Activated T-cell treated with anti-CD3 and anti-CD28 coated beads for 24 hours (primary cell): Measurements from ENCODE around the gene MOGAT3.
A peak's percentile ranks its signal among the peaks of the same experiment; 100 is the strongest.

ENCODE experiments used
- DNase-seq: peaks from one replicate; pipeline ENCODE4 v3.0.0-alpha.2; 2020; ENCODE audit warnings: low read depth

The MOGAT3 gene

DNA sequence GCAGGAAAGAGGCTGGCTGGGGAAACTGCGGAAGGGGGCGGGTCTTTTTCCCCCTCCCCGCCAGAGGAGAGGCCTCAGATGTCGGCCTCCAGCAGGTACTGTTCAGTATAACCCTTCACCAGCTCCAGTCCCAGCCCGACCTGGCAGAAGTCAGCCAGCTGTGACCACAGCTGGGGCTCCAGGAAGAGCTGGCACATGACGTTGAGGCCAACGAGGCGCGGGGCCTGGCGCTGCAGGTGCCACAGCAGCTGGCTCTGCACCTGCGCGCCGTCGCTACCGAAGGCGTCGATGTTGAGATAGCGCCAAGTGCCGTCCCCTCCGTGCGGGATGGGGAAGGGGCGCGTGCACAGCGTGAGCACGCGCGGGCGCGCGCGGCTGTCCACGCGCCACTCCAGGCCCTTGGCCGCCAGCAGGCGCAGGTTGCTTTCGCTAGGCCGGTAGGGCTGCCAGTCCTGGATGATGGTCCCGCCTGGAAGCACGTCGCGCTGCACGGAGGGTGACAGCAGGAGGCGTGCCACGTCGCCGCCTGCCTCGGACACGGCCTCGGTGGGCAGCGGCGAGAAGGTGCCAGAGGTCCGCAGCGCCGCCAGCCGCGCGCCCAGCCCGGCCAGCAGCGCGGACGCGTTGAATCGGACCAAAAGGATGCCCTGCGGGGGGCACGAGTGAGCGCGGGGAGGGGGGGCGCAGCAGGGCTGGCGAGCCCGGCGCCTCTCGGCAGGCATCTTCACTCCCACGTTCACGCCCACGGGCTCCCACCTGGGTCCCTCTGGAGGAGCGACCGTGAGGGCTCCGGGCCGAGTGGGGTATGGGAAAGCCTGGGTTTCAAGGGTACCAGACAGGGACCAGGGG lies 28.6 kb downstream of the MOGAT3 start:
- DNase-seq, result no peak

DNA sequence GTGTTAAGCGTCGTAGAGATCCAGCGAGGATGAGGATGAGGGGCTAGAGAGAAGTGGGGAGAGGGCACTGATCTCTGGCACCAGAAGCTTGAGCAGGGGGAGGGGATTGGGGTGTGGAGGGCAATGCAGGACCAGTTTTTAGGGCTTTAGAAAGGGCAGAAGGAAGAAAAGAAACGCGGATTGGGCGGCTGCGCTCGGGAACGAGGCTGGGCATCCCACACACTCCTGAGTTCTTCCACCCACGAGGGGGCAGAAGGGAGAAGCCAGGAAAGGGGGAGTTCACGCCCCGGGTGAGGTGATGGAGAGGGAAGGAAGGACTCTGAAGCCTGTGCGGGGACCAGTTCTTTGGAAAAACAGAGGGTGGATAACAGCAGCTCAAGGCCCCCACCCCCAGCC lies 29.4 kb downstream of the MOGAT3 start:
- no peak for DNase-seq

DNA sequence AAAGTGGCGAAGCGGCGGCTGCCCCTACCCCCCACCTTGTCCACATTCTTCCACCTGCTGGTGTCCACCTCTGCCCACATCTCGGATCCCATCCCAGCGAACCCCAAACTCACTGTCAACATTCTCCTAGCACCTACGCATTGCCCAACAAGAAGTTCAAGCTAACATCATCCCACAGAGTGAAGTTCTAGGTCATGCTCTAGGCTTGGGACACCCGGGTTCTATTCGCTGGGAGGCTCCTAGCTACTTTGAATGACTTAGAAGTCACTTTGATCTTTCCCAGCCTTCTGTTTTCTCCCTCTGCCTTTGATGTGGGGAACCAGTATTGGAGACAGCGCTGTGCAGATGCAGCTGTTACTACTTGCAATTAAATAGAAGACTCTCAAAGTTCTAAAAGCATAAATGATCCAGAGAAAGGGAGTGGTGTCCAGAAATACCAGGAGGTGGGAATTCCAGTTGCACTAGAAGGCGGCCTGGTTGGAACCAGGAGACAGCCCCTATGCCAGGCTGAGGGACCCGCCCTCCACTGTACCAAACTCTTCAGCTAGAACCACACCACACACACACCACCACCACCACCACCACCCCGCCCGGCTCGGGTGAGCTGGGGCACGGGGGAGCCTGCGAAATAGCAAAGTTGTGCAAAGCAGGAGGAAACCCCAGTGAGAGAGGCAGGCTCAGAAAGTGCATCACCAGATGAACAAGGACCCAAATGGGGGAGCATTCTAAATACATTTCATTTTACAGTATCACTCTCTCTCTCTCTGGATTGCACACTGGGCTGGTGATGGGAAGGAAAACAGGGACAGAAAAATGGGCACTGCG lies 30.0 kb downstream of the MOGAT3 start:
- no peak for DNase-seq

DNA sequence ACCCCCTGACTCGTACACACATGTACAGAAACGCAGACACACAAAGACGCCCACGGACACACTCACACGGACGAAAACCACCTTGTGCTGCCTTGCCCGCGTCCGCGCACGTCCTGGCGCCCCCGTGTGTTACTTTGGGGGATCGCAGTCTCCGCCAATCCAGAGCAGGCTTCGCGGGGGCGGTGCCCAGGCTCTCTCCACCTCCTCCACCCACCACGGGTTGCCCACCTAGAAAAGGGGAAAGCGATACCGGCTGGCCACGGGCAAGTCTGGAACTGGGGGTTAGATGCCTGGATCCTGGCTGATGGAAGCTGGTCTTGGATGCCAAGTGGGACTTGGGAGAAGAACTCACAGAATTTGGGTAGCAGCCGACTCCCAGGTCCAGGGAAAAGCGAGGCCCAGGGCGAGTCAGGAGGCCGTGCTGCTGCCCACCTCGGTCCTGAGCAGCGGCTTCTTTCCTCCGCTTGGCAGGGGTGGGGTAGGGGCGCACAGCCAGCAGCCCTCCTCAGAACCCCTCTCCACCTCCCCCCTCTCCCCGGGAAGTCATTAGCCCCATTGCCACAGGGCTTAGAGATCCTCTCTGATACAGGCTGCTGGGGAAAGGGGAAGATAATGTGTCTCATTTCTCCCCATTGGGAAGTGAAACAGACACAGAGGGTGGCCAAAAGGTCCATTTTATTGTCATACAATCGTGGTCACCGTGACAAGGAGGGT lies 30.8 kb downstream of the MOGAT3 start:
- DNase-seq, result peak; percentile 69

DNA sequence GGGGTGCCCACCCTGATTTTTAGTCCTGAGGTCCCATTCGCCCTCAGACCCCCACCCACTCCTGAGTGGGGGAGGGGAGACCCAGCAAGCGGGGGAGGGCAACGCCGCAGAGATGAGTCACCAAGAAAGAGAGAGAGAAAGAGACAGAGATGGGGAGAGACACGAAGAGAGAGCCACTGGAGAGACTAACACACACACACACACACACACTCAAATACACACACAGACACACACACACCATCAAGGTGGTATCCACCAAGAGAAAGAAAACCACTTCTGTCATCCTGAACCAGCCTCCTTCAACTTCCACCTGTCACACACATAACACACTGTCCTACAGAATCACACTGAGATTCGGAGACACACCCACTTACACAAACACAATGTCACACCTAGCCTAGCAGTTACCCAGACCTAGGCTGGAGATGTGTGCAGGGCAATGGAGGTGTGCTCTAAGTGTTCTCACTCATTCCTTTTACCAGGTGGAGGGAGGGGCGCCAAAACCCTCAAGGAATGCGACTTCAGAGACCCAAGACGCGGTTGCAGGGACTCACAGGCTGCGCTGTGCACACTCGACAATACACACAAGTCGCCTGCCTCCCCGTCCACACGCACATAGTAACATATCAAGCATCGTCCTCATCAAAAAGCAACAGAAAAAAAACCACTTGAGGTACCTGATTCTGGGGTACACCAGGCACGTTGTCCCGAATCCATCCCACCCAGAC lies 31.6 kb downstream of the MOGAT3 start:
- DNase-seq, result no peak

DNA sequence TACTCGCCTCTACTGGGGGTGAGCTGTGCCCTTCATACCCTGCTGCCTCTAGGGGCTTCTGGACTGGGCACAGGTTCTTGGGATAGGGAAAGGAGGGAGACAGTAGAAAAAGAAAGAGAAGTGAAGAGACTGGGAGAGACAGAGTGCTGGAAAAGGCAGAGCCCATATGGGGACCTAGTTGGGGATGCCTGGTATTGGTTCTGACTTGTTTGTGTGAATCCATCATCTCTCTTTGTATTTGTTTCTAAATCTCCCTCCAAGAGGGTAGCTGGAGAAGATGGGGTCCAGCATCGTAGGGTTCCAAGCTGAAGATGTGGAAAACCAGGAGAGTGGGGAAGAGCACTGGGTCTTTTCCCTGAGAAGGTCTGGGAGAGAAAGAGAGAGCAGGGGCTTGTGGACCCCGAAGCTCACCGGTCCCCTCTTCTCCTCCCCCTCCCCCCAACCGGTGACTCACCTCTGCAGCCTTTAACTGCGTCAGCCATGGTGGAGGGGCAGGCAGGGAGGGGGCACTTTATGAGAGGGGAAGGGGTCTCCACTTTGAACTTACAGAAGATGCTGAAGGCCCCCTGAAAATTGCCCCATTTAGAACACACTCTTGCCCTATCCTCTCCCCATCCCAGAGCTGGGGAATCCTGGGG lies 32.3 kb downstream of the MOGAT3 start:
- DNase-seq, result no peak

DNA sequence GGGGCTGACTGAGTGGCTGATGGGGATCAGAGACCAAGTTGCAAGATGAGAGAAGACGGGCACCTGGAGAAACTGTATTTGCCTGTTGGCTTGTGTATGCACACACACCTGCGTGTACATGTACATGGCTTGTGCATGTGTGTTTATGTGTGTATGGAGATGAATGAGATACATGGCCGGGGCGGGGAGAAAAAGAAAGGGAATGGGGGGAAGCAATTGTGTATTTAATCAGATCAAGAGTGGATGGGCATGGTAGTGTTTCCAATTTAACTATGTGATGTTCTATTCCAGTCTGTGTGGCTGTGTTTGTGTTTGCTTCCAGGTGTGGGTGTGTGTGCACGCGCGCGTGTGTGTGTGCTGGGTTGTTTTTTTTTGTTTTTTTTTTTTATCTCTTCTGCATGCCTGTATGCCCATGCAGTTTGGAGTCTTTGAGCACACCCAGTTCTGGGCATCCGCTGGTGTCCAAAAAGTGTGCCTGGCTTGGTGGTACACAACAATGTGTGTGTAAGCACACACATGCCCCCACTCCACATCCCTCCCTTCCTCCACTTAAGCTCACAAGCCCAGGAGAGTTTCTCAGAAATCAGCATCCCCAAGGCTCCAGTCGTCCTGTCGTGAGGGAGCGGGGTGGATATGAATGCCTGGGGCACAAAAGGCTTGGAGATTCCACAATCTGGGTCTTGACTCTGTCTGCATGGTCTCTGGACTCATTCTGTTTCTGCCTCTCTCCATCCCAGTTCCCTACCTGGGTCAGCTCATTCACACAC lies 33.0 kb downstream of the MOGAT3 start:
- DNase-seq, result no peak

DNA sequence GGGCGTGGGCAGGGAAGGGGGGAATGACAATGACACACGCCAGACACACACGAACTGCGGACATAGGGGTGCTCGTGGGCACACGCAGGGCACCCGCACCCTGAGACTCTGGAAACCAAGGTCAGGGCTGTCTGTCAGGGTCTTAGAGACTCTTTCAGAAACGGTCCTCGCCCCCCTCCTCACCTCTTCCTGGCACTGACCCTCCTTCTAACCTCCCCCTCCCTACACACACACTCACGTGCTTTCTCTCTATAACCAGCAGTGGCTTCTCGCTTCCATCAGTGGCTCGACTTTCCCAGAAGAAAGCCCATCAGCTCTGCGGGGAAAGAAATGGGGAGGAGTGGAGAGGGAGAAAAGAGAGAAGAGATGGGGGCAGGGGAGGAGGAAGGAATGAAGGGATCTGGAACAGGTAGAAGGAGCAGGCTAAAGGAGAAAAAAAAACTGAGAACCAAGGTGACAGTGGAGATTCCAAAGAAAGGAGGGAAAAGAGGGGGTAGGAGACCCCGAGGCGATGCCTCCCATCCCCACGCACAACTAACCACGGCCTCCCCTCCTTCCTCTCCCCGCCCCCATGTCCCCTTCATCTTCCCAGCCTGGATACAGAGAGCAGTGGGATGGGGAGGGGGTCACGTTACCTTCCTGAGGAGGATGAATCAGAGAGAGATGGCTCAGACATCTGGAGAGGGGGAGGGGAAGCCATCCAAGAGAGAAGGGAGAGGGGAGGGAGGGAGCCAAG lies 33.8 kb downstream of the MOGAT3 start:
- no peak for DNase-seq

DNA sequence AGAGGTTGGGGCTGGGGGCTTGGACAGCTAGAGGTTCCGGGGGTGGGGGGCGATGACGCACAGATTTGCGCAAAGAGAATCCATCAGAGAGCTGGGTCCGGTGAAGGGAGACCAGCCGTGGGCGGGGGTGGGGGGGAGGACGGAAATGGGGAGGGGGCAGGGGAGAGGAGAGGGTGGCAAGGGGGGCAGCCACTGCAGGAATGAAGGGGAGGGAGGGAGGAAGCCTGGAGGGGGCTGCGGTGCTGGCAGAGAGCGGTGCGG lies 34.3 kb downstream of the MOGAT3 start:
- no peak for DNase-seq

DNA sequence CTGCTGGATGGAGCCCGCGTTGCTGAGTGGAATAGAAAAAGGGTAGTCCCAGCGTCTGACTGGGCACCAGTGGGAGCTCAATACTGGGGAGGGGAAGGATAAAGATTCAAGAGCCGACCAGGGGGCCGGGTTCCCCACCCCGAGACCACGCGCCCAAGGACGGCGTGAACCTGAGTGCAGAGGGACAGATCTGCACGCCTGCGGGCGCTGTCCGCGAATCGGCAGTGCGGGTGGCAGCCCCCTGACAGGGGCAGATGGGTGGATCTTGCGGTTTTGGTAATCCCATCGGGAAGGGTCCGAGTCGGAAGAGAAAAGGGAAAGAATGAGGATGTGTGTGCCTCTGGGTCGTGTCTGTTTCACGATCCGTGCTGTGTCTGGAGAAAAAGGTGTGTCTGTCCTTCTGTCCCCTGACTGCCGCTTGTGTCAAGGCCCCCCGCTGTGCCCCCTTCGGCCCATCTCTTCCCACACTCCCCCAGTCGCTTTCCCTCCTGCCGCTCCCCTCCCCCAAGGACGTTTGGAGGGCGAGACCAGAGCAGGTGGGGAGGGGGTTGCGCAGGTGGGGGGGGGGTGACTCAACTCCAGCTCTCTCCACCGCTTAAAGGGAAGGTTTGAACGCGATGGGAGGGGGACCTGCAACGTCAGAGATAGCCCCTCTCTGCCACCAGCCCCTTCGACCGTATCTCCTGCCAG lies 34.7 kb downstream of the MOGAT3 start:
- DNase-seq, result no peak

DNA sequence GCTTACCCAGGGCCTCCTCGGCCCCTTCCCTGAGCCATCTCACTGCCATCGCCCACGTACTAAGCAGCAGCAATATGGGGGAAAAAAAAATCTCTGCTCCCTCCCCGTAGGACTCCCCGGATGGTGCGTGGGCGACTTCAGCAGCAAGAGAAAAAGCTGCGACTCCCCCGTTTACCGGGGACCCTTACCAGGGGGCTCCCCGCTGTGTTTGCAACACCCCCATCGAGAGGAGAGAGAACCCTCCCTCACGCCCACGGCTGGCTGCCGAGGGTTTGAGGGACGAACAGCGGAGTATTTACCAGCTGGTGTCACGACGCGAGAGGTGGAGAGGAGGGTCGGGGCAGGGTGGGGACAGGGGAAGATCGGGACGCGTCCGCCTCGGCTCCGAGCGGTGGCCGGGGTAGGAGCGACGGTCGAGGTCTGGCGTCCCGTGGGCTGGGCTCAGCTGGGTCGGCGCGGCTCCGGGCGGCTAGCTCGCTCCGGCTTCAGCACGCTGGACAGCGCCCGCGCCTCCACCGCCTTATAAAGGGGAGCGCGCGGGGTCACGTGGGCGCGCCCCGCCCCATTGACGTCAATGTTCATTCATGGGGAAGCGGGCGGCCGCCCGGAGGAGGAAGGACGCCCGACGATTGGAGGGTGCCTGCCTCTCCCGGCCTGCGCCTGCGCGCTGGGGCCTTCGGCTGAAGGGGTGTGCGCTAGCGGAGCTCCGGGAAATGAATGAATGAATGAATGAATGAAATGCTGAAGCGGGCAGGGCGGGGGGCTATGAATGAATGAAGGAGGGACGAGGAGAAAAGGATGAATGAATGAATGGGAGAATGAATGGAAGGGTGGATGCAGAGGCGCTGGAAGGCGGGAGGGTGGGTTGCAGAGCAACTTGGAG lies 35.5 kb downstream of the MOGAT3 start, which contains the start of gene VGF:
Gene VGF (minus strand): TSS at position 495 of the 883 bp plus-strand sequence. CDS start 726 bp downstream, outside the sequence.
- DNase-seq, result peak; percentile 86

DNA sequence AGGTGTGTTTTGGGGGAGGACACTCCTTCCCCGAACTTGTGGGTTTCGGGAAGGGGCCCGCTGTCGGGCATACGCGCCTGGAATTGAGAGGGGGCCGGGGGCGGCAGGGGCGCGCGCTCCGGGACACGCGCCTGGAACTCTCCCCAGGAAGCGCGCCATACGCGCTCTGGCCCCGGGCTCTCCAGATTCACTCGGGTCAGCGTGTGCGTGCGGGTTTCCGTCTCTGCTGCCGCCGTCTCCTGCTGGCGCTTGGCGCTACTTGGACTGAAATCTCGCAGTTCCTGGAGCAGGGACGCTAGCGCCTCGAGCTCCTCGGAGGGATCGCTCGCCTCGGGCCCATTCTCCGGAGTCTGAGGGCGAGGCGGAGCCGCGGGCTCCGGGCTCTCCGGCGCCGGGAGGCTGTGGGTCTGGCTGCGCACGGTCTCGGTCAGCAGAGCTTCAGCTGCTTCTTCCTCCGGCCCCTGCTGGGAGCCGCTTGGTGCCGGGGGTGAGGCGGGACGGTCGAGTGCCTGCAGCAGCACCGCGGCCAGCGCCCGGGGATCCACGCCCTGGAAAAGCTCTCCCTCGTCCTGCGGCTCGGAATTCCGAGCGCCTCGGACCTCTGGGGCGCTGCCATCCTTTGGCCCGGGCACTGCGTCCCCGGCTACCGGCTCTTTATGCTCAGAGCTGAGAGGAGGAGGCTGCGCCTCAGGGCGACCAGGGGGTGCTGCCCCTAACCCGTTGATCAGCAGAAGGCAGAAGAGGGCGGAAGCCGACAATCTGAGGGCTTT lies 36.6 kb downstream of the MOGAT3 start:
- DNase-seq, result no peak

DNA sequence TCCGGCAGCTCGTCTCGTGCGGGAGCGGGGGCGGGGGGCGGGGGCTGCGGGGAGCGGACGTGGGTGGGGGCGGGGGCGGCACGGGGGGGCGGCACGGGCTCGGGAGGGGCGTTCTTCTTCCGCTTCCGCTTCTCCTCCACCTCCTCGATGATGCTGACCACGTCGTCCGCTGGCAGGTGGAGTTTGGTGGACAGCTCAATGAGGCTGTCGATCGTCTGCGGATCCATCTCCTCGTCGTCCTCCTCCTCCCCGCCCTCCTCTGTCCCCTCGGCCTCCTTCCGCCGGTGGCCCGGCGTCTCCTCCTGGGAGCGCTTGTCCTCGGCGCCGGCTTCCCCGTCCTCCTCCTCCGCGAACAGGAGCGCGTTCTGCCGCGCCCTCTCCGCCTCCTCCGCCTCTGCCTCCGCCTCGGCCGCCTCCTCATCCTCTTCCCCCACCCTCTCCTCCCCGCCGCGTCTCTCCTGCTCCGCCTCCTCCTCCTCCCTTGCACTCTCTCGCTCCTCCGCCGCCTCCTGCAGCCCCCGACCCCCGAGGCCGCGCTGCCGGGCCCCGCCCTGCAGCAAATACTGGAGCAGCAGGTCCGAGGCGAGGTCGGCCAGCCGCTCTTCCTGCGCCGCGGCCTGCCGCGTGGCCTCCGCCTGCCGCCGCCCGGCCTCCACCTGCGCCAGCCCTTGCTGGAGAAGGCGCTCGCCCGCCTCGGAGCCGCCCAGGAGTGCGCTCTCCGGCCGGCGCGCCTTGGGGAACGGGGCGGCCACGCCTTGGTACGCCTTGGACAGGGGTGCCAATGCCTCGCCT lies 37.4 kb downstream of the MOGAT3 start:
- no peak for DNase-seq

DNA sequence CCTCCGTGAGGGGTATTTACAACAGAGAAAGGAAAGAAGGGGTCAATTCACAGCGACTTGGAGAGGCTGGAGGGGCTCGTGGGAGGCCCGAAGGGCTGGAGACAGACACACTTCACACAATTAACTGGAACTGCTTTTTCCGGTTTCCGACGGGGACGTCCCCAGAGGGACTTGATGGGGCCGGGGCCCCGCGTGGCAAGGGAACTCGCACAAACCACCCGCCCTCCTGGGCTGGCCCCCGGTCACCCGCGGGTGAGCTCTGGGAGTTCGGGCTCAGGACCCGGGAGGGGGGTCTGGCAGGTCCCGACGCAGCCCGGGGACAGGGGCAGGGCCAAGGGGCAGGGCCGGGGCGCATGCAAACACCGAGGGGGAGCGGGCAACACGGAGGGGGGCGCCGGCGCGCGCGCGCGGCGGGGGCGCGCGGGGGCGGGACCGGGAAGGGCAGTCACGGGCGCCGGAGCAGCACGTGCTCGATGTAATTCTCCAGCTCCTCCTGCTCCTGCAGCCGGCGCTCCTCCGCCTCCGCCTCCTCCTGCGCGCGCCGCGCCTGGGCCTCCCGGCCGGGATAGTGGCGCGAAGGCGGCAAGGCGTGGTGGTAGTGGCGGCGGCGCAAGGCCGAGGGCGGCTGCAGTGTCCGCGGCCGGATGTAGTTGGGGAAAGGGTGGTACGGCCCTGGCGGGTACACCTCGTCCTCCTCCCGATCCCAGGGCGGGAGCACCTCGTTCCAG lies 38.1 kb downstream of the MOGAT3 start:
- DNase-seq, result no peak

DNA sequence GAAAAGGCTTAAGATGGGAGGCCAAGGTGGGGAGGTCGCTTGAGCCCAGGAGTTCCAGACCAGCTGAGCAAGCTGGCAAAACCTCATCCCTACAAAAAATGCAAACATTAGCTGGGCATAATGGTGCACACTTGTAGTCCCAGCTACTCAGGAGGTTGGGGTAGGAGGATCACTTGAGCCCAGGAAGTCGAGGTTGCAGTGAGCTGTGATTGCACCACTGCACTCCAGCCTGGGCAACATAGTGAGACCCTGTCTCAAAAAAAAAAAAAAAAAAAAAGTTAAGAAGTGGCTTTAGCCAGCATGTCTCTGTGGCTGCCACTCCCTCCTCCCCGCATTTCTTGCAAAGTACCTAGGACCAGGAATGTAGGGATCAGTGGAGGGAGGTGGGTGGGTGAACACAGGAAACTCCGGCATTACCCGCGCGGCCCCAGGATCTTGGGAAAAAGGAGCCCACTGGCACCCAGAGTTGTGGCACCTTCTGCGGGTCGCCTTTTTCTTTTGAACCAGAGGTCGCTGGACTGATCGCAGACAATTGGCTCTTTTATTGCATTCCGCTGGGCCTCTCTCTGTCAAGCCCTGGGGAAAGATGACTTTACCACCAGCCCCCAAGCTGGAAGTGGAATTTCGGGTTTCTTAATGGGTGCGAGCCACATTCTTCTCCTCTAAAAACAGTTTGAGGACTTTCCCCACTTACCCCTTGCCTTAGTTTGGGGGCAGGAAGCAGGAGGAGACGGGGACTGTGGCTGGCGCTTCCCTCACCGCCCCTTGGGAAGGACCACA lies 39.0 kb downstream of the MOGAT3 start:
- no peak for DNase-seq
